ENCODE results near the gene HSPB8. TPM values are rescaled to one million over a fixed set of nuclear protein-coding genes. Genes with fewer than 3 reads are reported as not detected.

The HSPB8 gene
- not detected for polyA plus RNA-seq (2012; ENCODE audit: insufficient read depth, insufficient read length)

GRCh38 chr12:119178544-119179334, at the start of gene HSPB8:
Gene HSPB8, plus strand, starts transcription at chr12:119178931. Its CDS starts 382 bp downstream, at chr12:119179313.
- no peak for DNase-seq (ENCODE audit: low read depth, low spot score)

GRCh38 chr12:119129827-119130434, 48.8 kb upstream of the HSPB8 start:
- no peak overlapping the region for H3K4me3 ChIP-seq (ENCODE audit: low read length)
- DNase-seq (ENCODE audit: low read depth, low spot score): no peak

More at GRCh38 chr12:119178544-119179334, at the start of gene HSPB8:
- H3K4me3 ChIP-seq (ENCODE audit: low read length): no peak within 1 kb of the TSS

GRCh38 chr12:119130523-119130922, 48.2 kb upstream of the HSPB8 start:
- no peak for DNase-seq (ENCODE audit: low read depth, low spot score)
- H3K4me3 ChIP-seq (ENCODE audit: low read length): no peak overlapping the region

GRCh38 chr12:119134284-119135072, 44.3 kb upstream of the HSPB8 start:
- no peak overlapping the region for H3K4me3 ChIP-seq (ENCODE audit: low read length)
- DNase-seq (ENCODE audit: low read depth, low spot score): no peak

GRCh38 chr12:119136811-119137410, 41.8 kb upstream of the HSPB8 start:
- H3K4me3 ChIP-seq (ENCODE audit: low read length): no peak overlapping the region
- DNase-seq (ENCODE audit: low read depth, low spot score): no peak

GRCh38 chr12:119139448-119139847, 39.3 kb upstream of the HSPB8 start:
- DNase-seq (ENCODE audit: low read depth, low spot score): no peak

GRCh38 chr12:119145367-119145766, 33.4 kb upstream of the HSPB8 start:
- H3K4me3 ChIP-seq (ENCODE audit: low read length): no peak overlapping the region
- no peak for DNase-seq (ENCODE audit: low read depth, low spot score)

More at GRCh38 chr12:119139448-119139847, 39.3 kb upstream of the HSPB8 start:
- H3K4me3 ChIP-seq (ENCODE audit: low read length): no peak overlapping the region

GRCh38 chr12:119147847-119148448, 30.8 kb upstream of the HSPB8 start:
- H3K4me3 ChIP-seq (ENCODE audit: low read length): no peak overlapping the region
- no peak for DNase-seq (ENCODE audit: low read depth, low spot score)

GRCh38 chr12:119149270-119149669, 29.5 kb upstream of the HSPB8 start:
- DNase-seq (ENCODE audit: low read depth, low spot score): no peak
- no peak overlapping the region for H3K4me3 ChIP-seq (ENCODE audit: low read length)

GRCh38 chr12:119151445-119152026, 27.2 kb upstream of the HSPB8 start:
- no peak overlapping the region for H3K4me3 ChIP-seq (ENCODE audit: low read length)
- DNase-seq (ENCODE audit: low read depth, low spot score): no peak

- no peak overlapping the region for H3K4me3 ChIP-seq (ENCODE audit: low read length)
- no peak for DNase-seq (ENCODE audit: low read depth, low spot score)
These were observed 25.0 kb upstream of the HSPB8 start for GRCh38 chr12:119153477-119154434.

- no peak overlapping the region for H3K4me3 ChIP-seq (ENCODE audit: low read length)
- DNase-seq (ENCODE audit: low read depth, low spot score): no peak
These were observed 24.3 kb upstream of the HSPB8 start for GRCh38 chr12:119154435-119154818.

GRCh38 chr12:119156401-119157044, 22.2 kb upstream of the HSPB8 start:
- DNase-seq (ENCODE audit: low read depth, low spot score): no peak
- no peak overlapping the region for H3K4me3 ChIP-seq (ENCODE audit: low read length)

GRCh38 chr12:119157528-119157927, 21.2 kb upstream of the HSPB8 start:
- no peak overlapping the region for H3K4me3 ChIP-seq (ENCODE audit: low read length)
- no peak for DNase-seq (ENCODE audit: low read depth, low spot score)

- no peak overlapping the region for H3K4me3 ChIP-seq (ENCODE audit: low read length)
- DNase-seq (ENCODE audit: low read depth, low spot score): no peak
These were observed 20.8 kb upstream of the HSPB8 start for GRCh38 chr12:119157978-119158377.

GRCh38 chr12:119158402-119158801, 20.3 kb upstream of the HSPB8 start:
- H3K4me3 ChIP-seq (ENCODE audit: low read length): no peak overlapping the region
- no peak for DNase-seq (ENCODE audit: low read depth, low spot score)

GRCh38 chr12:119159844-119160243, 18.9 kb upstream of the HSPB8 start:
- DNase-seq (ENCODE audit: low read depth, low spot score): no peak
- H3K4me3 ChIP-seq (ENCODE audit: low read length): no peak overlapping the region
